GM18951 (cell line): ENCODE measurements around the gene ASB9.
"Not testable (repeated sequence)": the region's sequence is repeated elsewhere in the genome, so short reads cannot be mapped to it uniquely, and the experiment has no call there.

ENCODE experiments used
- POLR2A ChIP-seq: IDR thresholded peaks from 4 replicates; pipeline ENCODE4 v1.6.1; 2011; ENCODE audit warnings: mild to moderate bottlenecking; ENCODE audit not compliant: insufficient read length, insufficient read depth; ENCODE audit errors: extremely low read depth
- in situ Hi-C: fragments of 300-500 bp; cut with MboI; formaldehyde crosslinking; loops from one replicate; pipeline ENCODE4 v1.12.0; 2022; ENCODE audit warnings: low sequenced_read_pairs, mixed read lengths, inconsistent platforms; ENCODE audit not compliant: unreplicated experiment

ASB9 gene

GRCh38 chrX:15269618-15270521 lies at the start of gene ASB9:
Gene ASB9, minus strand, starts transcription at chrX:15270083. Its CDS starts 209 bp downstream, at chrX:15269874.
- no peak for TF ChIP-seq POLR2A
- in situ Hi-C loops: no loop called here

DNA sequence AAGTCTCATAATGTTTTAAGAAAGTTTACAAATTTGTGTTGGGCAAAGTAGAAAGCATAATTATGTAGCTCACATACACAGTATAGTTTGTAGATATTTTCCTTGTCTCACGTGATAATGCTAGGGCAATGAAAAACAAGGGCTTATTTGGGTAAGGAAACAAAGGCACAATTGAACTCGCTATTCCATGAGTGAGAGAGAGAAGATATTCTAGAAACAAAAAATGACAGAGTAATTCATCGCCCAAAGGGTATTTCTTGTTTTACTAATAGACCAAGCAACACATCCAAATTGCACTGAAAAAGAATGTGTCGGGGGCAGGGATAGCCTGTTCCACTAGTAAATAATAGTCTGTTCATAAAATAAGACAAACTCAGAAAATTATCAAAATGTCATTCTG lies 49.2 kb upstream of the ASB9 start:
- no peak for TF ChIP-seq POLR2A
- in situ Hi-C loops: no loop called here

- no peak for TF ChIP-seq POLR2A
- in situ Hi-C loops: no loop called here
Observed at GRCh38 chrX:15315509-15315908, 45.6 kb upstream of the ASB9 start, which contains the start of gene ASB11. Gene ASB11, minus strand, starts transcription at chrX:15315640. Its CDS starts 35 bp downstream, at chrX:15315605.

DNA sequence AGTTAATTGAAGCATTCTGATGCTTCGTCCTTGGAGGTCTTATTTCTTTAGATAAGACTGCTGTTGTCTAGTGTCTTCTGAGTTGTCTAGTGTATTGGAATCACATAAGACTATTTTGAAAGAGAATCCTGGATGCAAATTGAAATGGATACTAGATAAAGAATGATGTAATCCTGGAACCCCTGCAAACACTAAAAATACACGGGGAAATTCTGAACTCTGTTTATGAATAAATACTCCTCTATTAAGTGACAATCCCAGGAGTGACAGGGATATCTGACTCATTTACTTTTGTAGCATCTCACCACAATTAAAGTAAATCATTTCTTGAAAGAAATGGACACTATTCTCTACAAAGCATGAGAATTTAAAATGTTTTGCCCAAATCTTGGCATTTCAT lies 44.6 kb upstream of the ASB9 start:
- TF ChIP-seq POLR2A: no peak

DNA sequence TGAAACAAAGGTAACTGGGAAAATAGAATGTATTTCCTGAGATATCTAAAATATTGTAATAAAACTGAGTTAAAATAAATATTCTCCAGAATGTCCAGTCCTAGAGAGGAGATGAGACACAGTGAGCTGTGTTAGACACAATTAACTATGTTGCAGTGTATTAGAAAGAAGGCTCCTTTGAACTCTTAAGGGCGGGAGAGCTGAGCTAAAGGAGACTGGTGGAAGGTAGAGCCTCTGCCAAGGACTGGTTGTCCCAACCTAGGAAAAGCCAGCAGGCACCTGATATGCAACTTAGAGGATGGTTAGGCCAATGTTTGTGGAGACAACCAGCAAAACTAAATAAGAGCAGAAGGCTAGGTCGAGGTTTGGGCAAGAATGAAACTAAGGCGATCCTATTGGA lies 41.2 kb upstream of the ASB9 start:
- in situ Hi-C loops: no loop called here
- no peak for TF ChIP-seq POLR2A

More for the DNA sequence above, 44.6 kb upstream of the ASB9 start:
- in situ Hi-C loops: no loop called here

DNA sequence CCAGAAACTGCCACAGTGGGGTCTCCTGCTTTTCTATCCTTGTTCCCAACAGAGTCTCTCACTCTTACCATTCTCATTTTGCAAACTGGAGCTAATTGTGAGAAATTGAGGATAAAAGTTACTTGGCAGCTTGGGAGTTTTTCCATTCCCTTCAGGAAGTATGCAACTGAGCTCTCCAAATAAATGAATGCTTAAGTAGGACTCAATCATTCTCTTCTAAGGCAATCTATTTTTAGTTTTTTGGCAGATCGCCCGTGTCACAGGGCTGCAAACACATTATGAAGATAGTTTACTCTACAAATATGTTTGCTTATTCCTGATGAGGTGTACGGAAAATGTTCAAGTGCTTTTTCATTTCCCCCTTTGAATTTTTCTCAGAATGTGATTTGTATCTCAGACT lies 40.2 kb upstream of the ASB9 start:
- no peak for TF ChIP-seq POLR2A
- in situ Hi-C loops: no loop called here

DNA sequence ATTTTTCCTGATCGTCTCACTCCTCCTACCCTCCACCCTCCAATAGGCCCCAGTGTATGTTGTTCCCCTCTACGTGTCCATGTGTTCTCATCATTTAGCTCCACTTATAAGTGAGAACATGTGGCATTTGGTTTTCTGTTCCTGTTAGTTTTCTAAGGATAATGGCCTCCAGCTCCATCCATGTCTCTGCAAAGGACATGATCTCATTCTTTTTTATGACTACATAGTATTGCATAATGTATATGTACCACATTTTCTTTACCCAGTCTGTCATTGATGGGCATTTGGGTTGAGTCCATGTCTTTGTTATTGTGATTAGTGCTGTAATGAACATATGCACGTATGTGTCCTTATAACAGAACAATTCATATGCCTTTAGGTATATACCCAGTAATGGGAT lies 36.0 kb upstream of the ASB9 start:
- in situ Hi-C loops: not testable (repeated sequence)

DNA sequence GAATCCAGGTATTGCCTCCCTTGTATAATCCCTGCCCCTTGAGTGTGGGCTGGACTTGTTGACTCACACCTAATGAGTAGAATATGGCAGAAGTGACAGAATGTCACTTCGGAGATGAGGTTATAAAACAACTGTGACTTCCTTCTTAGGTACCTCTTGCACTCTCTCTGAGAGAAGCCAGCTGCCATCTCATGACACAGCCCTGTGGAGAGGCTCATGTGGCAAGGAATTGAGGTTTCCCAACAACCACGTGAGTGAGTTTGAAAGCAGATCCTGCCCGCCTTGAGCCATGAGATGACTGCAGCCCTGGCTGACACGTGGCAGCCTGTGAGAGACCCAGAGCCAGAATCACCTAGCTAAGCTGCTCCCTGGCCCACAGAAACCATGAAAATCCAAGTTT lies 32.0 kb upstream of the ASB9 start:
- in situ Hi-C loops: no loop called here
- TF ChIP-seq POLR2A: no peak

DNA sequence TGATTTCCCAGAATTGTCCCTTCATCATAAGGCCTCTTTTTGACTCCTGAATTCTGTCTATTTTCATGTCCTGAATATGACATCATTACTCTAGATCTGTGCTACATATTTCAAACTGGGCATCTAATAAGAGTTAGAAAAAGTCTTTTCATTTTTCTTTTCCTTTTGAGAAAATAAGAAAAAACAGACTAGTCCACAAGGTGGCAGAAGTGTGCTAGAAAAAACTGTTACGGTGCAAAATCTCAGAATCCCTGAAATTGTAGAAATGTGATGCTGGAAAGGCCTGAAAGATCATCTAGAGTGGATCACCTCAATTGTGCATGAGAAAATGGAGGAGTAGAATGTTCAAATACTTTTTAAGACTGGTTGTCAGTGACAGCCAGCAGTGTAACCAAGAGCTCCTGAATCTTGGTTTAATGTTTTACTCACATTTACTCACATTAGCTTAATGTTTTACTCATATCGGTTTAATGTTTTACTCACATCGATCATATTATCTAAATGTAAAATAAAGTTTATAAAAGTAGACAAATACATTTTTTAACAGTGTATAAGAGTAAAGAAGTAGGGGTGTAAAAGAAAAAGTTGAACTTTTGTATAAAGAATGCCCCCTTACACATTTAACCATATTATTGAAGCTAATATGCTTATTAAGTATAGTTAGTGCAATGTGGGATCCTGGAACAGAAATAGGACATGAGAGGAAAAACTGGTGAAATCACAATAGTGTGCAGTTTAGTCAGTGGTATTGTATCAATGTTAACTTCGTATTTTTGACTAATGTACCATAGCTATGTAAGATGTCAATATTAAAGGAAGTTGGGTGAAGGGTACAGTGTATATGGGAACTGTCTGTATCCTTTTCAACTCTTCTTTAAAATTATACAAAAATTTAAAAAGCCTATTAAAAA lies 30.3 kb upstream of the ASB9 start:
- in situ Hi-C loops: no loop called here
- no peak for TF ChIP-seq POLR2A

DNA sequence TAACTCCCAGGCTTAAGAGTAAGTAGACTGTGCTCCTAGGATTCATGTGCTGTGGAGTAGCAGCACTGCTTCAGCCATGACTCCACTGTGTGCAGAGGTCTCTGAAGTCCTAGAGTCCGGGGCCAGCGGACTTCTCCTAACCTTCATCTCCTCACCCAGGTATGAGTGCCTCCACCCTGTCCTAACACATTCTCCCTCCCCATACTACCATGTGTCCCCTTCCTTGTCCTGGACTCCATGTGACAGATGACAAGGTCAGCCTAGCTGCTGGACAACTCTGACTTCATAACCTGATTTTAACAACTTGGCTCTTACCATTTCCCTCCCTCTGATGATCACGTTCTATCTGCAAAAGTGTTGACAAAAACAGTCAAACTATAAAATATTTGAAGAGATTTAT lies 28.9 kb upstream of the ASB9 start:
- TF ChIP-seq POLR2A: no peak
- in situ Hi-C loops: no loop called here

GRCh38 chrX:15298201-15298600 lies 28.3 kb upstream of the ASB9 start:
- TF ChIP-seq POLR2A: no peak
- in situ Hi-C loops: no loop called here

- TF ChIP-seq POLR2A: no peak
- in situ Hi-C loops: no loop called here
Observed at GRCh38 chrX:15293451-15293850, 23.6 kb upstream of the ASB9 start.

DNA sequence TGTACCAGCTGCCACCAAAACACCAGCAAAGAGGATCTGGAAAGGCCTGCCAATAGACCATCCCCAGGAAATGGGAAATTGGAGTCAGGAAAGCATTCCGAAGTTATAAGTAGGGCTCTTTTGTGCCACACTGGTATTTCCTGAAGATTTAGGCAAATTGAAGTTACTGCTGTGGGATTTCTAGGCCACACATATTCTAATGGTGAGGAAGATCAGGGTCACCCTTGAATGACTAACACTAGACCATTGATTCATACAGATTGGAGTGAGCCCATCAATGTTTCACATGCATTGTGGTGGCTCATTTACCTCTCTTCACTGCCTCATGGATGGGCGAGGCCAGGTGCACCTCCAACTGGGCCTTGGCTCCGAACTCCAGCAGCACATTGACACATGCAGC lies 23.0 kb upstream of the ASB9 start:
- in situ Hi-C loops: no loop called here
- TF ChIP-seq POLR2A: no peak
